Activated CD8-positive, alpha-beta T cell treated with anti-CD3 and anti-CD28 coated beads for 36 hours (primary cell): ENCODE data around the gene GDF7. TPM values are rescaled to one million over a fixed set of nuclear protein-coding genes. Genes with fewer than 3 reads are reported as not detected.

Experiments used
- ATAC-seq: fragments of 200-7000 bp; cut with Tn5 transposase; one replicate; pipeline ENCODE4 v1.10.0; 2021; ENCODE audit warnings: mild to moderate bottlenecking, moderate library complexity
- CTCF ChIA-PET: fragments of 350-600 bp; sonication (Branson Sonifier 250); formaldehyde crosslinking; loops from one replicate; lab custom pipeline; 2021; ENCODE audit warnings: antibody characterized with exemption; lab: Charles Lee
- POLR2A ChIA-PET: fragments of 350-600 bp; sonication (Branson Sonifier 250); formaldehyde crosslinking; loops from one replicate; lab custom pipeline; 2021; ENCODE audit warnings: antibody characterized with exemption; lab: Charles Lee
- DNase-seq: peaks from one replicate; pipeline ENCODE4 v3.0.0-alpha.2; 2020
- H3K27ac Mint-ChIP-seq: one replicate; pipeline ENCODE4 v1.8.0; 2021; ENCODE audit warnings: mild to moderate bottlenecking, mixed read lengths
- H3K27me3 Mint-ChIP-seq: one replicate; pipeline ENCODE4 v1.8.0; 2021; ENCODE audit warnings: mixed read lengths
- H3K36me3 Mint-ChIP-seq: one replicate; pipeline ENCODE4 v1.8.0; 2021; ENCODE audit warnings: low read depth, mixed read lengths
- H3K4me1 Mint-ChIP-seq: one replicate; pipeline ENCODE4 v1.8.0; 2021; ENCODE audit warnings: low read depth, mixed read lengths
- H3K4me3 Mint-ChIP-seq: one replicate; pipeline ENCODE4 v1.8.0; 2021; ENCODE audit warnings: mild to moderate bottlenecking, moderate library complexity, mixed read lengths
- H3K9me3 Mint-ChIP-seq: one replicate; pipeline ENCODE4 v1.8.0; 2021; ENCODE audit warnings: mixed read lengths
- CTCF ChIP-seq: fragments of 200-600 bp; IDR thresholded peaks from one replicate; pipeline ENCODE4 v1.8.0; 2022; ENCODE audit warnings: antibody characterized with exemption, mild to moderate bottlenecking
- intact Hi-C: fragments of 100-400 bp; cut with micrococcal nuclease; formaldehyde crosslinking; loops from one replicate; pipeline ENCODE4 v1.10.0; 2022
- total RNA-seq, 2 experiments: library from RNA; stranded (reverse); gene quantifications; one replicate each; pipeline ENCODE4 v1.2.3, GENCODE V29; 2021

Gene GDF7
- total RNA-seq, 2 experiments from 2014 or later: not detected

DNA sequence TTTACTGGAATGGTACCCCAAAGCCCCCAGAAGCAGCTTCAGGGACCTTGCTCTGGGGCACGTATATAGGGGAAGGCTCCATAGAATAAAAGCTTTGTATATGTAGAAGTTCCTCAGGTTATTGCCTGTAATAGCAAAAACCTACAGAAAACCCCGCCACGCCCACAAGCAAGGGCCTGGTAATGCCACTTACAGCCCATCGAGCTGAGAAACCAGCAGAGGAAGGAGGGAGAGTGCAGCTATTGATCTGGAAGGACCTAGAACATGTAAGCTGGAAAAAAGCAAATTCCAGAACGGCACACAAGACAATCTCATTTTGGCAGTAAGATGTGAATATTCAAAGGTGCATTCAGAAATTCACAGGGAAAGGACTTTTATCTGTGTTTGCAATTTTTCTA is 31.8 kb upstream of the GDF7 start:
- no peaks in the 10 kb centered on the region for H3K27me3 Mint-ChIP-seq
- peaks cover 2% of the 10 kb centered on the region for H3K36me3 Mint-ChIP-seq
- peaks cover 2% of the 10 kb centered on the region for H3K4me1 Mint-ChIP-seq
- POLR2A ChIA-PET: no interaction called here
- H3K4me3 Mint-ChIP-seq: no peak overlapping the region
- intact Hi-C loops: no loop called here
- no peak for TF ChIP-seq CTCF
- ATAC-seq (no peak), DNase-seq (no peak)
- CTCF ChIA-PET: interaction anchor here (0.7 to 2.7 kb wide), 15 partner anchors 8 to 236 kb away, joined by 3 to 21 read pairs (median 4); partner anchors contain the start of gene RHOB
- no peak overlapping the region for H3K27ac Mint-ChIP-seq
- H3K9me3 Mint-ChIP-seq: no peaks in the 10 kb centered on the region

- ChIA-PET POLR2A (no interaction called here), CTCF (interaction anchor here (0.7 to 2.7 kb wide), 15 partner anchors 8 to 309 kb away, joined by 3 to 21 read pairs (median 4); partner anchors contain the start of gene RHOB)
- peaks cover 2% of the 10 kb centered on the region for H3K36me3 Mint-ChIP-seq
- peak; percentile 71 for DNase-seq
- TF ChIP-seq CTCF: peak; percentile 70
- H3K27me3 Mint-ChIP-seq: no peaks in the 10 kb centered on the region
- peak; percentile 98 for ATAC-seq
- peaks cover 2% of the 10 kb centered on the region for H3K4me1 Mint-ChIP-seq
- H3K27ac Mint-ChIP-seq: no peak overlapping the region
- no peaks in the 10 kb centered on the region for H3K9me3 Mint-ChIP-seq
- intact Hi-C loops: no loop called here
- H3K4me3 Mint-ChIP-seq: no peak overlapping the region
These were observed 31.0 kb upstream of the GDF7 start for GRCh38 chr2:20635675-20636584.

DNA sequence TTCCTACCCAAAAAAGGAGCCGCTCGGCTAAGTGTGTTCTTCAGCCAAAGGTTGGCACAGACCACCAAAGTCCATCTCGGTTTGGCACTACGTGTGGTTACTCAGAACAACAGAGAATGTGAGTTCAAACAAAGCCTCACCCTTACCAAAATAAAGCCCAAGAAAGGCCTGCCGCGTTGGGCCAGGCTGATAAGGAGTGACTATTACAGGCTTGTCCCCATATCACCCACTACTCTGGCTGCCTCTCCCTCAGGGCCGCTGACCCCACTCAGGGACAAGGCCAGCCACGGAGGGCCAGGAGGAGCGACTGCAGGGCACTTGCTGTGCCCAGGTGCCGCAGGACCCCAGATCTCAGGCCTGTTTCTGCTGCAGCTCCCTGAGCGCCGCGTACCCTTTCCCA is 29.8 kb upstream of the GDF7 start:
- H3K27ac Mint-ChIP-seq: no peak overlapping the region
- ChIA-PET CTCF (interaction anchor here (1.5 to 7.6 kb wide), 2 partner anchors 190 to 198 kb away, joined by 10 to 113 read pairs; partner anchors contain the start of gene RHOB), POLR2A (no interaction called here)
- H3K36me3 Mint-ChIP-seq: peaks cover 2% of the 10 kb centered on the region
- H3K4me1 Mint-ChIP-seq: peaks cover 2% of the 10 kb centered on the region
- no peaks in the 10 kb centered on the region for H3K9me3 Mint-ChIP-seq
- no peak overlapping the region for H3K4me3 Mint-ChIP-seq
- no peak for TF ChIP-seq CTCF
- intact Hi-C loops: no loop called here
- no peak for DNase-seq
- no peak for ATAC-seq
- no peaks in the 10 kb centered on the region for H3K27me3 Mint-ChIP-seq

GRCh38 chr2:20638014-20638413 is 28.9 kb upstream of the GDF7 start:
- H3K36me3 Mint-ChIP-seq: peaks cover 2% of the 10 kb centered on the region
- intact Hi-C loops: no loop called here
- ATAC-seq (no peak), DNase-seq (no peak)
- no peak for TF ChIP-seq CTCF
- no peaks in the 10 kb centered on the region for H3K27me3 Mint-ChIP-seq
- no peak overlapping the region for H3K4me3 Mint-ChIP-seq
- no peak overlapping the region for H3K27ac Mint-ChIP-seq
- CTCF ChIA-PET: interaction anchor here (0.7 to 7.6 kb wide), 2 partner anchors 199 to 416 kb away, joined by 3 to 113 read pairs; no protein-coding TSS in a partner anchor
- H3K4me1 Mint-ChIP-seq: peaks cover 2% of the 10 kb centered on the region
- H3K9me3 Mint-ChIP-seq: no peaks in the 10 kb centered on the region
- POLR2A ChIA-PET: no interaction called here
